IMR-90 (cell line): Measurements from ENCODE around the gene PAPSS2. TPM values are rescaled to one million over a fixed set of nuclear protein-coding genes. Genes with fewer than 3 reads are reported as not detected.

Experiments used
- ATAC-seq: fragments of 200-7000 bp; cut with Tn5 transposase; 2 replicates; pipeline ENCODE4 v1.9.1; 2020; ENCODE audit warnings: low read depth, mild to moderate bottlenecking, moderate library complexity
- BruUV-seq: library from RNA; stranded (reverse); fragments of 400-500 nt; replicated peaks from 2 replicates; lab custom pipeline; 2021; lab: Mats Ljungman, UMichigan
- CTCF ChIA-PET: fragments of 300-600 bp; formaldehyde crosslinking; extraction: SDS; loops from one replicate; lab custom pipeline; 2021; ENCODE audit warnings: antibody characterized with exemption; lab: Yijun Ruan, JAX
- POLR2A ChIA-PET: fragments of 300-600 bp; sonication (Branson Sonifier 250); formaldehyde crosslinking; loops from one replicate; lab custom pipeline; 2022; ENCODE audit warnings: antibody characterized with exemption; ENCODE audit not compliant: unreplicated experiment; lab: Charles Lee
- DNase-seq: peaks from one replicate; pipeline ENCODE4 v3.0.0; 2013
- H2AFZ ChIP-seq: replicated peaks from 2 replicates; pipeline ENCODE3; 2013; ENCODE audit warnings: low read length, mild to moderate bottlenecking; ENCODE audit not compliant: poor library complexity
- H2AK5ac ChIP-seq: 2 replicates; pipeline ENCODE4 v1.6.1; 2013; ENCODE audit warnings: low read depth, low read length, inconsistent platforms
- H2AK9ac ChIP-seq: replicated peaks from 2 replicates; pipeline ENCODE3; 2013; ENCODE audit warnings: mild to moderate bottlenecking, low read depth, low read length, moderate library complexity; ENCODE audit not compliant: poor library complexity
- H2BK120ac ChIP-seq: 2 replicates; pipeline ENCODE4 v1.6.1; 2013; ENCODE audit warnings: low read depth, low read length, inconsistent platforms
- H2BK15ac ChIP-seq: 3 replicates; pipeline ENCODE4 v1.6.1; 2013; ENCODE audit warnings: low read depth, low read length, inconsistent platforms
- H2BK20ac ChIP-seq: 2 replicates; pipeline ENCODE4 v1.6.1; 2013; ENCODE audit warnings: low read depth, mild to moderate bottlenecking, inconsistent platforms, low read length, moderate library complexity
- H2BK5ac ChIP-seq: 2 replicates; pipeline ENCODE4 v1.6.1; 2013; ENCODE audit warnings: mild to moderate bottlenecking, low read depth, low read length, inconsistent platforms; ENCODE audit not compliant: poor library complexity, severe bottlenecking
- H3K14ac ChIP-seq: replicated peaks from 2 replicates; pipeline ENCODE4 v1.6.1; 2013; ENCODE audit warnings: low read depth, low read length, inconsistent platforms
- H3K18ac ChIP-seq: 2 replicates; pipeline ENCODE4 v1.6.1; 2013; ENCODE audit warnings: low read depth, low read length, control low read depth
- H3K23ac ChIP-seq: 2 replicates; pipeline ENCODE4 v1.6.1; 2013; ENCODE audit warnings: low read depth, low read length, inconsistent platforms
- H3K27ac ChIP-seq: 2 replicates; pipeline ENCODE4 v1.5.1; 2013; ENCODE audit warnings: mild to moderate bottlenecking, control low read depth, low read length; ENCODE audit not compliant: insufficient read depth
- H3K27me3 ChIP-seq: 2 replicates; pipeline ENCODE4 v1.6.1; 2013; ENCODE audit warnings: low read length; ENCODE audit not compliant: control insufficient read depth, insufficient read depth
- H3K36me3 ChIP-seq: 2 replicates; pipeline ENCODE4 v1.6.1; 2013; ENCODE audit warnings: low read length, mixed read lengths; ENCODE audit not compliant: control insufficient read depth, insufficient read depth
- H3K4ac ChIP-seq: 2 replicates; pipeline ENCODE4 v1.6.1; 2013; ENCODE audit warnings: low read depth, low read length, inconsistent platforms
- H3K4me1 ChIP-seq: 2 replicates; pipeline ENCODE4 v1.6.1; 2013; ENCODE audit warnings: low read length, mixed read lengths; ENCODE audit not compliant: control insufficient read depth, insufficient read depth
- H3K4me2 ChIP-seq: 2 replicates; pipeline ENCODE4 v1.6.1; 2013; ENCODE audit warnings: low read depth, mild to moderate bottlenecking, control low read depth, low read length, moderate library complexity
- H3K4me3 ChIP-seq: 2 replicates; pipeline ENCODE4 v1.5.1; 2013; ENCODE audit warnings: low read depth, mild to moderate bottlenecking, control low read depth, low read length, moderate library complexity; ENCODE audit not compliant: insufficient read depth
- H3K56ac ChIP-seq: 2 replicates; pipeline ENCODE4 v1.6.1; 2013; ENCODE audit warnings: low read length, inconsistent platforms; ENCODE audit not compliant: insufficient read depth; ENCODE audit errors: extremely low read depth
- H3K79me1 ChIP-seq, 2 experiments: 2 replicates each; pipeline ENCODE4 v1.6.1; 2013; ENCODE audit warnings: low read length in 2 of 2, inconsistent platforms in 1 of 2, low read depth in 1 of 2
- H3K9ac ChIP-seq: 2 replicates; pipeline ENCODE4 v1.6.1; 2013; ENCODE audit warnings: low read depth, low read length, control low read depth
- H3K9me1 ChIP-seq: 2 replicates; pipeline ENCODE4 v1.6.1; 2013; ENCODE audit warnings: low read length, inconsistent platforms; ENCODE audit not compliant: insufficient read depth
- H3K9me3 ChIP-seq: 2 replicates; pipeline ENCODE4 v1.6.1; 2013; ENCODE audit warnings: low read length; ENCODE audit not compliant: control insufficient read depth, insufficient read depth
- H4K20me1 ChIP-seq: 2 replicates; pipeline ENCODE4 v1.6.1; 2013; ENCODE audit warnings: low read length, inconsistent platforms; ENCODE audit not compliant: insufficient read depth
- H4K5ac ChIP-seq: 2 replicates; pipeline ENCODE4 v1.6.1; 2013; ENCODE audit warnings: mild to moderate bottlenecking, low read depth, low read length, control low read depth
- H4K8ac ChIP-seq, 2 experiments: 2 replicates each; pipeline ENCODE4 v1.6.1; 2013; ENCODE audit warnings: low read depth in 2 of 2, low read length in 2 of 2, control low read depth in 1 of 2, inconsistent platforms in 1 of 2
- H4K91ac ChIP-seq: 2 replicates; pipeline ENCODE4 v1.6.1; 2013; ENCODE audit warnings: low read depth, low read length, inconsistent platforms; ENCODE audit not compliant: insufficient read depth
- CEBPB ChIP-seq: IDR thresholded peaks from 2 replicates; pipeline ENCODE4 v1.6.1; 2012; ENCODE audit warnings: low read depth, low read length, improper control_type of control experiment
- SMC3 ChIP-seq: fragments of 150-350 bp; IDR thresholded peaks from 2 replicates; pipeline ENCODE4 v1.6.1; 2016; ENCODE audit warnings: low read depth, mild to moderate bottlenecking, antibody characterized with exemption, low read length, moderate library complexity
- WGBS, 2 experiments: methylation state at CpG; one replicate each; pipeline versions ENCODE4 v1.1.5 to v1.1.7; 2013; ENCODE audit warnings: missing lambda C conversion rate in 2 of 2; ENCODE audit not compliant: insufficient read length in 1 of 2; ENCODE audit errors: extremely low coverage in 2 of 2; 5-methylcytosine and 5-hydroxymethylcytosine counted together
- dilution Hi-C: fragments of 300-500 bp; cut with HindIII; formaldehyde crosslinking; loops from one replicate; pipeline ENCODE4 v1.14.3; 2018; ENCODE audit warnings: low sequenced_read_pairs; ENCODE audit not compliant: unreplicated experiment
- in situ Hi-C: fragments of 300-500 bp; cut with MboI; formaldehyde crosslinking; loops from 3 replicates; pipeline ENCODE4 v1.14.3; 2019; ENCODE audit warnings: low sequenced_read_pairs, inconsistent platforms, mixed read lengths
- intact Hi-C: fragments of 100-400 bp; cut with micrococcal nuclease; formaldehyde crosslinking; loops from 2 replicates; pipeline ENCODE4 v1.10.0; 2022
- polyA plus RNA-seq, 3 experiments: library from polyadenylated mRNA; depleted of rRNA; stranded (reverse); fragments of >200 nt; gene quantifications; 2 replicates each; pipeline ENCODE4 v1.2.3, GENCODE V29; 2012; ENCODE audit warnings: low replicate concordance in 1 of 3
- total RNA-seq: library from RNA; depleted of rRNA; stranded (reverse); fragments of >200 nt; gene quantifications from 2 replicates; pipeline ENCODE4 v1.2.3, GENCODE V29; 2012

Gene PAPSS2
- total and polyA plus RNA-seq, 2 of the 4 experiments (the other 2 are of a cell fraction), result 55.0 to 63.3 TPM

GRCh38 chr10:87636313-87636915 lies 23.3 kb upstream of the PAPSS2 start:
- CTCF ChIA-PET, result no interaction called here
- no peak overlapping the region for H2BK5ac ChIP-seq
- peak overlapping the region; percentile 81; the same call in 1 of the 2 replicates for H2BK20ac ChIP-seq
- peak overlapping the region; percentile 0 for H3K4ac ChIP-seq
- H4K20me1 ChIP-seq, result no peaks in the 10 kb centered on the region
- no peak overlapping the region for H3K9ac ChIP-seq
- H2AK9ac ChIP-seq, result no peak overlapping the region
- H2AFZ ChIP-seq, result no peak overlapping the region
- no peaks in the 10 kb centered on the region for H3K27me3 ChIP-seq
- peak overlapping the region; percentile 21; the same call in 1 of the 2 replicates for H2AK5ac ChIP-seq
- in situ Hi-C loops, result no loop called here
- 0 out of 2 replicates have a peak, but pooled peaks have one; percentile 8 for TF ChIP-seq CEBPB
- no peak for TF ChIP-seq SMC3
- no peak overlapping the region for H3K4me3 ChIP-seq
- H3K36me3 ChIP-seq, result no peaks in the 10 kb centered on the region
- no peak overlapping the region for H3K56ac ChIP-seq
- no peak overlapping the region; the same call in 2 of the 3 replicates for H2BK15ac ChIP-seq
- H3K4me1 ChIP-seq, result peaks cover 6% of the 10 kb centered on the region; the same call in 1 of the 2 replicates
- no TSS peak for BruUV-seq
- no peak overlapping the region for H3K4me2 ChIP-seq
- no peaks in the 10 kb centered on the region for H3K79me1 ChIP-seq
- H4K5ac ChIP-seq, result no peak overlapping the region
- POLR2A ChIA-PET, result no interaction called here
- no peaks in the 10 kb centered on the region for H3K9me3 ChIP-seq
- no peak overlapping the region for H3K18ac ChIP-seq
- H4K8ac ChIP-seq, result no peak overlapping the region
- H3K27ac ChIP-seq, result no peak overlapping the region
- dilution Hi-C loops, result no loop called here
- no peak overlapping the region for H3K14ac ChIP-seq
- no peak for DNase-seq
- H4K91ac ChIP-seq, result no peak overlapping the region
- intact Hi-C loops, result loop anchor here (5.0 kb wide), 1 partner anchor 34 kb away; no protein-coding TSS in a partner anchor
- no peak overlapping the region for H3K23ac ChIP-seq
- peaks cover 5% of the 10 kb centered on the region; the same call in 1 of the 2 replicates for H3K9me1 ChIP-seq
- no peak for ATAC-seq
- H2BK120ac ChIP-seq, result peak overlapping the region; percentile 80; the same call in 1 of the 2 replicates
- 90% methylated on average over 1 of the region's 3 CpGs; no CpG with 5 or more reads in 1 of the 2 experiments for WGBS, 2 experiments
